CD4-positive, alpha-beta memory T cell (primary cell): ENCODE measurements around the gene EPHA8. TPM values are rescaled to one million over a fixed set of nuclear protein-coding genes. Genes with fewer than 3 reads are reported as not detected.

Source experiments
- CTCF ChIA-PET: fragments of 350-600 bp; sonication (Branson Sonifier 250); formaldehyde crosslinking; loops from one replicate; lab custom pipeline; 2021; ENCODE audit warnings: inconsistent platforms; ENCODE audit not compliant: partially characterized antibody; lab: Charles Lee
- POLR2A ChIA-PET: fragments of 350-600 bp; sonication (Branson Sonifier 250); formaldehyde crosslinking; loops from one replicate; lab custom pipeline; 2021; ENCODE audit not compliant: partially characterized antibody; lab: Charles Lee
- DNase-seq, 5 donors: peaks; one replicate each; pipeline versions ENCODE4 v3.0.0 to v3.0.0-alpha.2; 2020 to 2022; ENCODE audit warnings: mixed read lengths in 1 of 5
- H3K27ac ChIP-seq: one replicate; pipeline ENCODE4 v1.7.0; 2013; ENCODE audit warnings: low read depth, low read length
- H3K27me3 ChIP-seq: 2 replicates; pipeline ENCODE4 v1.7.0; 2013; ENCODE audit warnings: mild to moderate bottlenecking, low read length, moderate library complexity; ENCODE audit not compliant: insufficient read depth
- H3K36me3 ChIP-seq: 2 replicates; pipeline ENCODE4 v1.7.0; 2013; ENCODE audit warnings: mild to moderate bottlenecking, low read length, moderate library complexity; ENCODE audit not compliant: insufficient read depth
- H3K4me1 ChIP-seq: 2 replicates; pipeline ENCODE4 v1.7.0; 2013; ENCODE audit warnings: mild to moderate bottlenecking, low read length, moderate library complexity; ENCODE audit not compliant: insufficient read depth
- H3K4me3 ChIP-seq, 2 donors: one replicate each; pipeline ENCODE4 v1.7.0; 2013; ENCODE audit warnings: low read length in 2 of 2, mild to moderate bottlenecking in 1 of 2
- H3K9me3 ChIP-seq, 2 donors: one replicate each; pipeline ENCODE4 v1.7.0; 2013; ENCODE audit warnings: low read length in 2 of 2, control low read depth in 1 of 2; ENCODE audit not compliant: control insufficient read depth in 1 of 2
- H3K27ac Mint-ChIP-seq, 7 donors: one replicate each; pipeline ENCODE4 v1.8.0; 2020 to 2021; ENCODE audit warnings: mixed read lengths in 7 of 7, mild to moderate bottlenecking in 6 of 7, inconsistent platforms in 3 of 7, moderate library complexity in 3 of 7
- H3K27me3 Mint-ChIP-seq, 2 donors: one replicate each; pipeline ENCODE4 v1.8.0; 2020 to 2021; ENCODE audit warnings: mixed read lengths in 2 of 2
- H3K36me3 Mint-ChIP-seq, 2 donors: one replicate each; pipeline ENCODE4 v1.8.0; 2020 to 2021; ENCODE audit warnings: mixed read lengths in 2 of 2, inconsistent platforms in 1 of 2, mild to moderate bottlenecking in 1 of 2
- H3K4me1 Mint-ChIP-seq, 4 donors: one replicate each; pipeline ENCODE4 v1.8.0; 2020 to 2021; ENCODE audit warnings: mixed read lengths in 4 of 4, mild to moderate bottlenecking in 1 of 4
- H3K4me3 Mint-ChIP-seq, 8 donors: one replicate each; pipeline ENCODE4 v1.8.0; 2020 to 2021; ENCODE audit warnings: mixed read lengths in 8 of 8, mild to moderate bottlenecking in 7 of 8, moderate library complexity in 6 of 8, inconsistent platforms in 3 of 8
- H3K9me3 Mint-ChIP-seq, 8 donors: one replicate each; pipeline ENCODE4 v1.8.0; 2020 to 2021; ENCODE audit warnings: mixed read lengths in 8 of 8, mild to moderate bottlenecking in 5 of 8, inconsistent platforms in 3 of 8, moderate library complexity in 1 of 8
- intact Hi-C: fragments of 100-400 bp; cut with micrococcal nuclease; formaldehyde crosslinking; loops from one replicate; pipeline ENCODE4 v1.15.1; 2023
- polyA plus RNA-seq, 2 donors: library from polyadenylated mRNA; unstranded; fragments of 300-500 nt; fragmentation: Illumina TruSeq; gene quantifications; one replicate each; pipeline ENCODE4 v1.2.3, GENCODE V29; 2021
- total RNA-seq, 2 experiments: library from RNA; stranded (reverse); gene quantifications; one replicate each; pipeline ENCODE4 v1.2.3, GENCODE V29; 2021

The EPHA8 gene
- total and polyA plus RNA-seq, 4 experiments from 2014 or later, result not detected

- no peaks in the 10 kb centered on the region for H3K36me3 Mint-ChIP-seq
- peaks cover 0 to 4% (median 0%) of the 10 kb centered on the region in 8 donors for H3K9me3 Mint-ChIP-seq
- Histone ChIP-seq H3K9me3 (no peaks in the 10 kb centered on the region), H3K27me3 (no peaks in the 10 kb centered on the region), H3K4me1 (no peaks in the 10 kb centered on the region), H3K27ac (no peak overlapping the region), H3K36me3 (no peaks in the 10 kb centered on the region), H3K4me3 (no peak overlapping the region)
- H3K4me1 Mint-ChIP-seq, result no peaks in the 10 kb centered on the region
- no peak overlapping the region for H3K27ac Mint-ChIP-seq
- POLR2A ChIA-PET, result no interaction called here
- peaks cover 28 to 30% of the 10 kb centered on the region in 2 donors for H3K27me3 Mint-ChIP-seq
- CTCF ChIA-PET, result no interaction called here
- intact Hi-C loops, result no loop called here
- H3K4me3 Mint-ChIP-seq, result no peak overlapping the region
- DNase-seq, result no peak
Observed at GRCh38 chr1:22613572-22613918, 50.3 kb downstream of the EPHA8 start.

DNA sequence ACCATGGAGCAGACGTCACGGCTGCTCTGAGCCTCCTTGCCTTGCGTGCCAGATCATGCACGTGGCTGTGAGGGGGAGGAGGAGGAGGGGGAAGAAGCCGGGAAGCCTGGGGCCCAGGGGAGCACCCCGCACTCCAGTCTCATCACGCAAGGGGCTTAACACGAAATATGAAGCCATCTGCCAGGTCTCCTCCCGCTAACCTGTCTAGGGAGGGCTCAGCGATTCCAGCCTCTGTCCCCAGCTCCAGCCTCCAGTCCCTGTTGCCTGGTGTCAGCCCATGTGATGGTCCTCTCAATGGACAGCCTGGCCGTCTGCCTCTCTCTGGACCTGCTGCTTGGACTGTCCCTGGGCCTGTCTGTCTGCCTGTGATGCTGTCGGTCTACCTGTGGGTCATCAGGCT, 50.7 kb downstream of the EPHA8 start:
- ChIA-PET CTCF (no interaction called here), POLR2A (no interaction called here)
- Mint-ChIP-seq H3K27me3 (peaks cover 27 to 29% of the 10 kb centered on the region in 2 donors), H3K9me3 (peaks cover 0 to 4% (median 0%) of the 10 kb centered on the region in 8 donors), H3K4me3 (no peak overlapping the region), H3K36me3 (no peaks in the 10 kb centered on the region), H3K27ac (no peak overlapping the region), H3K4me1 (no peaks in the 10 kb centered on the region)
- no peak for DNase-seq
- intact Hi-C loops, result no loop called here
- Histone ChIP-seq H3K9me3 (no peaks in the 10 kb centered on the region), H3K4me3 (no peak overlapping the region), H3K27ac (no peak overlapping the region), H3K4me1 (no peaks in the 10 kb centered on the region), H3K27me3 (no peaks in the 10 kb centered on the region), H3K36me3 (no peaks in the 10 kb centered on the region)

DNA sequence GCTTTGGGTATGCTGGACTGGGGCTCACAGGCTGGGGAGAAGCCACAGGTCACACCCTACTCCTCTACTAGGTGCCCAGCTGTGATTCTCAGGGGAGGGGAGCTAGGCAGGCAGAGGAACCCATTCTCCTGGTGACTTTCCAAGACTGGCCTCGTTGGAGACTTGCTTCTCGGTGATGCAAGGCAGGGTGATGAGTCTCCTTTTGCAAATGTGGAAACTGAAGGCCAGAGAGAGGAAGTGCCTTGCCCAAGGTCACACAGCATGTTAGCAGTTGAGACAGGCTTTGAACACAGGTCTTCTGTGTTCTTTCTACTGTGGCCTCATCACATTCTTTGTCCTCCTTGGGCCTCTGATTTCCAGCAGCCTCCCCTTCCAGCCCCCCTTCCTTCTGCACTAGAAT, 52.6 kb downstream of the EPHA8 start:
- peaks cover 0 to 2% (median 0%) of the 10 kb centered on the region in 8 donors for H3K9me3 Mint-ChIP-seq
- peaks cover 29 to 33% of the 10 kb centered on the region in 2 donors for H3K27me3 Mint-ChIP-seq
- no peak overlapping the region for H3K4me3 Mint-ChIP-seq
- POLR2A ChIA-PET, result no interaction called here
- Histone ChIP-seq H3K27ac (no peak overlapping the region), H3K27me3 (no peaks in the 10 kb centered on the region), H3K4me1 (no peaks in the 10 kb centered on the region), H3K9me3 (no peaks in the 10 kb centered on the region), H3K36me3 (no peaks in the 10 kb centered on the region), H3K4me3 (no peak overlapping the region)
- no peak overlapping the region for H3K27ac Mint-ChIP-seq
- DNase-seq, result no peak
- intact Hi-C loops, result no loop called here
- no peaks in the 10 kb centered on the region for H3K36me3 Mint-ChIP-seq
- CTCF ChIA-PET, result no interaction called here
- no peaks in the 10 kb centered on the region for H3K4me1 Mint-ChIP-seq

DNA sequence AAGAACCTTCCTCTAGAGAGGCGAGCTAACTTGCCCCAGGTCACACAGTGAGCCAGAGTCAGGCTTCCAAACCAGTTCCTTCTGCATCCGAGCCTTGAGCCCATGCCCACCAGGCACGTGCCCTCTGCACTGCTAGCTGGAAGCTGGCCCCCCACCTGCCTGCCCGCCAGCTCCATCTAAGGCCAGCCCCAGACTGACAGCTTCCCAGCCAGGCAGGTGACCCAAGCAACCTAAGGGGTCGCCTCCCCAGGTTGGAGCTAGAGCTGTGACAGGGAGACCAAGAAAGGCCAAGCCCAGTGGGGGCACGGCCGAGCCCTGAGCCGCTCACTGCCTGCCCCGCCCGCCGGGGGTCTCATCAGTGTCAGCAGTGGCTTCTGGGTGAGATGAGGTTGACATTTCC, 53.3 kb downstream of the EPHA8 start:
- no peaks in the 10 kb centered on the region for H3K4me1 Mint-ChIP-seq

DNA sequence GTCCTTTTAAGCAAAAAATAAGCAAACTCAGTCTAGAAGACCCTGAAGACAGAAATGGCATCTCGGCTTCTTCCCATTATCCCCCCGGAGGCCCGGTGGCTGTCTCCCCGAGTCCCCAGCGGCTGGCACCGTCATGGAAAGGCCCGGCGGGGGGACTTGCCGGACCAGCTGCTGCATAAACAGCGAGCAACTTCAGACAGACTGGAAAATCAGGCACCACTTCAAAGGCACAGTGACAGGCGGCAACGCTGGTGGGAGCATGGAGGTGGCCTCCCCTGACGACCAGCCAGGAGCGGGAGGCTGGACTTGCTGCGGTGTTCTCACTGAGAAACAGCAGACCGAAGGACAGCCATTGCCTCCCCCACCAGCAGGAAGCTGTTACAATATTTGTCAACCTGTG, 54.8 kb downstream of the EPHA8 start:
- POLR2A ChIA-PET, result no interaction called here
- Mint-ChIP-seq H3K36me3 (no peaks in the 10 kb centered on the region), H3K4me3 (no peak overlapping the region)

More for the DNA sequence above, 53.3 kb downstream of the EPHA8 start:
- no peaks in the 10 kb centered on the region for H3K9me3 ChIP-seq
- H3K4me3 Mint-ChIP-seq, result no peak overlapping the region
- H3K4me1 ChIP-seq, result no peaks in the 10 kb centered on the region
- ChIA-PET CTCF (no interaction called here), POLR2A (no interaction called here)
- no peak overlapping the region for H3K27ac Mint-ChIP-seq
- H3K4me3 ChIP-seq, result no peak overlapping the region
- no peak overlapping the region for H3K27ac ChIP-seq
- H3K27me3 Mint-ChIP-seq, result peaks cover 28 to 29% of the 10 kb centered on the region in 2 donors
- intact Hi-C loops, result no loop called here
- DNase-seq, result no peak
- H3K27me3 ChIP-seq, result no peaks in the 10 kb centered on the region
- no peaks in the 10 kb centered on the region for H3K36me3 ChIP-seq
- H3K9me3 Mint-ChIP-seq, result no peaks in the 10 kb centered on the region
- no peaks in the 10 kb centered on the region for H3K36me3 Mint-ChIP-seq

DNA sequence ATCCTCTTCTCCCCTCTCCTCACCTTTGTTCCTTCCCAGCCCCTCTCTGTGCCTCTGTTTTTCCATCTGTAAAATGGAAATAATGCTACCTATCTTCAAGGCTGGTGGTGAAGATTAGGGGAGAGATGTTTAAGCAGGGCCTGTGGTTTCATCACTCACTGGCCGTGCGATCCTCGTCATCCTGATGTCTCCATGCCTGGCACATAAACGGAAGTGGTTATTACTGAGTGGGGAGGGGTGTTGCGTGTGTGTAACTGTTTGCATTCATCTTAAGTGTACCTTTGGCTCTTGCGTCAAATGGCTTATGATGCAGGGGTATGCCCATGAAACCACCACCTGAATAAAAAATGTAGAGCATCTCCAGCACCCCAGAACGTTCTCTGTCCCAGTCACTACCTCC, 56.0 kb downstream of the EPHA8 start:
- Histone ChIP-seq H3K27ac (no peak overlapping the region), H3K27me3 (no peaks in the 10 kb centered on the region), H3K4me3 (no peak overlapping the region), H3K9me3 (no peaks in the 10 kb centered on the region), H3K4me1 (no peaks in the 10 kb centered on the region), H3K36me3 (no peaks in the 10 kb centered on the region)
- DNase-seq, result no peak
- Mint-ChIP-seq H3K27me3 (peaks cover 29 to 33% of the 10 kb centered on the region in 2 donors), H3K4me3 (no peak overlapping the region), H3K4me1 (no peaks in the 10 kb centered on the region), H3K36me3 (no peaks in the 10 kb centered on the region), H3K27ac (no peak overlapping the region), H3K9me3 (no peaks in the 10 kb centered on the region)
- ChIA-PET CTCF (no interaction called here), POLR2A (no interaction called here)
- intact Hi-C loops, result no loop called here

More for the DNA sequence above, 54.8 kb downstream of the EPHA8 start:
- no peak for DNase-seq
- no peaks in the 10 kb centered on the region for H3K36me3 ChIP-seq
- no peaks in the 10 kb centered on the region for H3K4me1 ChIP-seq
- no peaks in the 10 kb centered on the region for H3K27me3 ChIP-seq
- intact Hi-C loops, result no loop called here
- no peak overlapping the region for H3K27ac ChIP-seq
- no peak overlapping the region for H3K4me3 ChIP-seq
- Mint-ChIP-seq H3K4me1 (no peaks in the 10 kb centered on the region), H3K27me3 (peaks cover 31 to 34% of the 10 kb centered on the region in 2 donors), H3K27ac (no peak overlapping the region), H3K9me3 (no peaks in the 10 kb centered on the region)
- H3K9me3 ChIP-seq, result no peaks in the 10 kb centered on the region
- CTCF ChIA-PET, result no interaction called here

DNA sequence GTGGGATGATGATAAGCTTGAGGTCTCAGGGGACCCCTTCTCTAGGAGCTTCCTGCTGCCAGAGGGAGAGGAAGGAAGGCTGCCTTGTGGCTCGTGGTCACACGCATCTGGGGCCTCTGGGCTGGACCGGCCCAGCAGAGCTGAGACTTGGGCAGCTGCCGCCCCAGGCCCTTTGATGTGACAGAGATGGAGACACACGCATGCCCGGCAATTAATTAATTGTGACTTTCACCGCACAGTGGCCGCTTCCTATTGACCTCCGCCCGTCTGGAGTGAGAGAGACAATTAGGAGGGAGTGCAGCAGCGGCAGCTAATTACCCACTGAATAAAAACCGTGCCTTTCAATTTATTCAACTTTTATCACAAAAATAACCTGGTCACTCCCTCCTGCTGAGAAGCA, 56.5 kb downstream of the EPHA8 start:
- H3K9me3 Mint-ChIP-seq, result no peaks in the 10 kb centered on the region
- intact Hi-C loops, result no loop called here

GRCh38 chr1:22621761-22622160, 58.5 kb downstream of the EPHA8 start:
- intact Hi-C loops, result no loop called here
- Mint-ChIP-seq H3K36me3 (no peaks in the 10 kb centered on the region), H3K9me3 (no peaks in the 10 kb centered on the region), H3K27me3 (peaks cover 21 to 30% of the 10 kb centered on the region in 2 donors), H3K27ac (no peak overlapping the region), H3K4me1 (no peaks in the 10 kb centered on the region), H3K4me3 (no peak overlapping the region)
- Histone ChIP-seq H3K27me3 (no peaks in the 10 kb centered on the region), H3K27ac (no peak overlapping the region), H3K4me1 (no peaks in the 10 kb centered on the region), H3K9me3 (no peaks in the 10 kb centered on the region), H3K4me3 (no peak overlapping the region), H3K36me3 (no peaks in the 10 kb centered on the region)
- CTCF ChIA-PET, result no interaction called here
- no peak for DNase-seq
- POLR2A ChIA-PET, result no interaction called here

More for the DNA sequence above, 56.5 kb downstream of the EPHA8 start:
- H3K4me1 Mint-ChIP-seq, result no peaks in the 10 kb centered on the region
- H3K4me1 ChIP-seq, result no peaks in the 10 kb centered on the region
- H3K27ac Mint-ChIP-seq, result no peak overlapping the region
- no peak overlapping the region for H3K4me3 ChIP-seq
- no peaks in the 10 kb centered on the region for H3K9me3 ChIP-seq
- ChIA-PET CTCF (no interaction called here), POLR2A (no interaction called here)
- DNase-seq, result no peak
- H3K4me3 Mint-ChIP-seq, result no peak overlapping the region
- no peaks in the 10 kb centered on the region for H3K36me3 Mint-ChIP-seq
- H3K36me3 ChIP-seq, result no peaks in the 10 kb centered on the region
- no peak overlapping the region for H3K27ac ChIP-seq
- no peaks in the 10 kb centered on the region for H3K27me3 ChIP-seq
- peaks cover 24 to 30% of the 10 kb centered on the region in 2 donors for H3K27me3 Mint-ChIP-seq
